Ovary (tissue), 3 donors: ENCODE data around the gene KSR1.
A peak's percentile ranks its signal among the peaks of the same experiment; 100 is the strongest.

Source experiments
- CTCF ChIP-seq, 3 donors: fragments of 450-650 bp in 2 of 3; fragments of 200-600 bp in 1 of 3; IDR thresholded peaks; one replicate each; pipeline versions ENCODE4 v1.5.1 to v1.8.0; 2016 to 2022; ENCODE audit warnings: antibody characterized with exemption in 3 of 3, mild to moderate bottlenecking in 1 of 3
- POLR2A ChIP-seq: fragments of 450-650 bp; IDR thresholded peaks from one replicate; pipeline ENCODE4 v1.6.1; 2017; ENCODE audit warnings: antibody characterized with exemption, mild to moderate bottlenecking, moderate library complexity
- donor health status: DM: no; HTN: no; CAD: no.

GRCh38 chr17:27651411-27652345 is 195.4 kb downstream of the KSR1 start:
- peak; percentile 68 to 81 (median 68) for TF ChIP-seq CTCF (IDR thresholded peaks at IDR 0.05)
- TF ChIP-seq POLR2A, result no peak
